Naive thymus-derived CD4-positive, alpha-beta T cell (primary cell): ENCODE measurements around the gene FLRT2. TPM values are rescaled to one million over a fixed set of nuclear protein-coding genes. Genes with fewer than 3 reads are reported as not detected.
A peak's percentile ranks its signal among the peaks of the same experiment; 100 is the strongest.

Source experiments
- ATAC-seq: fragments of 150-1000 bp; cut with Tn5 transposase; 2 replicates; pipeline ENCODE4 v1.10.0; 2021; ENCODE audit warnings: mild to moderate bottlenecking, moderate library complexity
- CTCF ChIA-PET: fragments of 350-600 bp; sonication (Branson Sonifier 250); formaldehyde crosslinking; loops from one replicate; lab custom pipeline; 2021; ENCODE audit warnings: antibody characterized with exemption; lab: Charles Lee
- POLR2A ChIA-PET: fragments of 350-600 bp; sonication (Branson Sonifier 250); formaldehyde crosslinking; loops from one replicate; lab custom pipeline; 2021; ENCODE audit warnings: antibody characterized with exemption, inconsistent platforms; lab: Charles Lee
- DNase-seq, 9 donors: peaks; one replicate each; pipeline versions ENCODE4 v3.0.0 to v3.0.0-alpha.2; 2020 to 2022; ENCODE audit warnings: mixed read lengths in 1 of 9
- H3K27ac ChIP-seq: one replicate; pipeline ENCODE4 v1.7.0; 2013; ENCODE audit warnings: mild to moderate bottlenecking, low read depth, low read length, moderate library complexity
- H3K27me3 ChIP-seq, 2 donors: one replicate each; pipeline ENCODE4 v1.7.0; 2013; ENCODE audit warnings: low read length in 2 of 2, mild to moderate bottlenecking in 2 of 2, moderate library complexity in 2 of 2; ENCODE audit not compliant: control insufficient read depth in 2 of 2, insufficient read depth in 2 of 2
- H3K36me3 ChIP-seq, 3 experiments: 1 replicate in 2 of 3; 2 replicates in 1 of 3; pipeline ENCODE4 v1.7.0; 2013; ENCODE audit warnings: low read length in 3 of 3, mild to moderate bottlenecking in 3 of 3, moderate library complexity in 1 of 3; ENCODE audit not compliant: insufficient read depth in 3 of 3, control insufficient read depth in 2 of 3
- H3K4me1 ChIP-seq, 2 donors: one replicate each; pipeline ENCODE4 v1.7.0; 2013; ENCODE audit warnings: low read length in 2 of 2, mild to moderate bottlenecking in 2 of 2, moderate library complexity in 1 of 2; ENCODE audit not compliant: control insufficient read depth in 2 of 2, insufficient read depth in 2 of 2
- H3K4me3 ChIP-seq: 2 replicates; pipeline ENCODE4 v1.7.0; 2013; ENCODE audit warnings: mild to moderate bottlenecking, low read length
- H3K9me3 ChIP-seq, 3 experiments: 1 replicate in 2 of 3; 2 replicates in 1 of 3; pipeline ENCODE4 v1.7.0; 2013; ENCODE audit warnings: low read length in 3 of 3; ENCODE audit not compliant: control insufficient read depth in 2 of 3
- H3K27ac Mint-ChIP-seq, 9 donors: one replicate each; pipeline ENCODE4 v1.8.0; 2020 to 2022; ENCODE audit warnings: mixed read lengths in 9 of 9, mild to moderate bottlenecking in 8 of 9, moderate library complexity in 5 of 9, inconsistent platforms in 2 of 9
- H3K27me3 Mint-ChIP-seq, 5 donors: one replicate each; pipeline ENCODE4 v1.8.0; 2021 to 2022; ENCODE audit warnings: mixed read lengths in 5 of 5, mild to moderate bottlenecking in 1 of 5
- H3K36me3 Mint-ChIP-seq, 5 donors: one replicate each; pipeline ENCODE4 v1.8.0; 2020 to 2022; ENCODE audit warnings: mixed read lengths in 5 of 5, mild to moderate bottlenecking in 3 of 5, inconsistent platforms in 1 of 5
- H3K4me1 Mint-ChIP-seq, 7 donors: one replicate each; pipeline ENCODE4 v1.8.0; 2020 to 2022; ENCODE audit warnings: mixed read lengths in 7 of 7, mild to moderate bottlenecking in 3 of 7, inconsistent platforms in 1 of 7
- H3K4me3 Mint-ChIP-seq, 10 donors: one replicate each; pipeline ENCODE4 v1.8.0; 2020 to 2022; ENCODE audit warnings: mild to moderate bottlenecking in 10 of 10, mixed read lengths in 10 of 10, moderate library complexity in 6 of 10, inconsistent platforms in 2 of 10
- H3K9me3 Mint-ChIP-seq, 11 donors: one replicate each; pipeline ENCODE4 v1.8.0; 2020 to 2022; ENCODE audit warnings: mixed read lengths in 11 of 11, mild to moderate bottlenecking in 4 of 11, inconsistent platforms in 1 of 11, moderate library complexity in 1 of 11
- intact Hi-C, 2 donors: fragments of 100-400 bp; cut with micrococcal nuclease; formaldehyde crosslinking; loops; one replicate each; pipeline ENCODE4 v1.15.1; 2023
- polyA plus RNA-seq, 2 donors: library from polyadenylated mRNA; unstranded; fragments of 300-500 nt; fragmentation: Illumina TruSeq; gene quantifications; one replicate each; pipeline ENCODE4 v1.2.3, GENCODE V29; 2021
- total RNA-seq, 6 experiments: library from RNA in 5 of 6; stranded (reverse) in 5 of 6; gene quantifications; 1 replicate in 5 of 6; 2 replicates in 1 of 6; pipeline ENCODE4 v1.2.3 and lab custom pipeline; 2021 to 2026

FLRT2 gene
- total and polyA plus RNA-seq, 7 experiments from 2014 or later = not detected

GRCh38 chr14:85581691-85582090, 51.7 kb downstream of the FLRT2 start:
- Histone ChIP-seq H3K4me1 (no peaks in the 10 kb centered on the region), H3K27me3 (no peaks in the 10 kb centered on the region), H3K9me3 (no peaks in the 10 kb centered on the region), H3K4me3 (no peak overlapping the region), H3K36me3 (no peaks in the 10 kb centered on the region), H3K27ac (no peak overlapping the region)
- intact Hi-C loops = no loop called here
- ATAC-seq (no peak), DNase-seq (no peak)
- no peaks in the 10 kb centered on the region for H3K36me3 Mint-ChIP-seq
- H3K27ac Mint-ChIP-seq = no peak overlapping the region
- CTCF ChIA-PET = no interaction called here
- H3K4me3 Mint-ChIP-seq = no peak overlapping the region
- peaks cover 0 to 4% (median 0%) of the 10 kb centered on the region in 11 donors for H3K9me3 Mint-ChIP-seq
- peaks cover 0 to 2% (median 0%) of the 10 kb centered on the region in 7 donors for H3K4me1 Mint-ChIP-seq
- H3K27me3 Mint-ChIP-seq = peaks cover 0 to 9% (median 3%) of the 10 kb centered on the region in 5 donors
- POLR2A ChIA-PET = no interaction called here

GRCh38 chr14:85583380-85583779, 53.4 kb downstream of the FLRT2 start:
- H3K4me1 Mint-ChIP-seq = peaks cover 0 to 12% (median 8%) of the 10 kb centered on the region in 7 donors
- H3K27me3 ChIP-seq = no peaks in the 10 kb centered on the region
- no peak overlapping the region for H3K27ac Mint-ChIP-seq
- ChIA-PET POLR2A (no interaction called here), CTCF (no interaction called here)
- no peaks in the 10 kb centered on the region for H3K36me3 Mint-ChIP-seq
- H3K4me3 Mint-ChIP-seq = no peak overlapping the region
- H3K9me3 Mint-ChIP-seq = peaks cover 0 to 5% (median 0%) of the 10 kb centered on the region in 11 donors
- intact Hi-C loops = no loop called here
- no peaks in the 10 kb centered on the region for H3K36me3 ChIP-seq
- no peaks in the 10 kb centered on the region for H3K4me1 ChIP-seq
- no peak overlapping the region for H3K27ac ChIP-seq
- H3K9me3 ChIP-seq = no peaks in the 10 kb centered on the region
- ATAC-seq (no peak), DNase-seq (no peak)
- H3K27me3 Mint-ChIP-seq = peaks cover 0 to 9% (median 3%) of the 10 kb centered on the region in 5 donors
- no peak overlapping the region for H3K4me3 ChIP-seq

- Mint-ChIP-seq H3K4me1 (peaks cover 0 to 12% (median 8%) of the 10 kb centered on the region in 7 donors), H3K36me3 (no peaks in the 10 kb centered on the region), H3K9me3 (peaks cover 0 to 12% (median 0%) of the 10 kb centered on the region in 11 donors), H3K4me3 (no peak overlapping the region), H3K27me3 (peaks cover 0 to 9% (median 3%) of the 10 kb centered on the region in 5 donors), H3K27ac (no peak overlapping the region)
- no peak overlapping the region for H3K27ac ChIP-seq
- DNase-seq = no peak
- CTCF ChIA-PET = no interaction called here
- no peaks in the 10 kb centered on the region for H3K36me3 ChIP-seq
- H3K4me1 ChIP-seq = no peaks in the 10 kb centered on the region
- intact Hi-C loops = no loop called here
- POLR2A ChIA-PET = no interaction called here
- no peak overlapping the region for H3K4me3 ChIP-seq
- no peaks in the 10 kb centered on the region for H3K27me3 ChIP-seq
- no peak for ATAC-seq
- H3K9me3 ChIP-seq = no peaks in the 10 kb centered on the region
Observed at GRCh38 chr14:85584481-85584880, 54.5 kb downstream of the FLRT2 start.

GRCh38 chr14:85587151-85587711, 57.3 kb downstream of the FLRT2 start:
- no peaks in the 10 kb centered on the region for H3K27me3 ChIP-seq
- ATAC-seq (peak; percentile 53), DNase-seq (no peak)
- no peaks in the 10 kb centered on the region for H3K9me3 ChIP-seq
- H3K4me3 ChIP-seq = no peak overlapping the region
- H3K4me1 ChIP-seq = no peaks in the 10 kb centered on the region
- Mint-ChIP-seq H3K27ac (no peak overlapping the region), H3K9me3 (peaks cover 0 to 21% (median 2%) of the 10 kb centered on the region in 11 donors), H3K4me3 (peak overlapping the region in 2 of 10 donors; percentile 8), H3K4me1 (peaks cover 0 to 12% (median 8%) of the 10 kb centered on the region in 7 donors), H3K27me3 (peaks cover 0 to 19% (median 3%) of the 10 kb centered on the region in 5 donors), H3K36me3 (no peaks in the 10 kb centered on the region)
- ChIA-PET CTCF (no interaction called here), POLR2A (no interaction called here)
- intact Hi-C loops = no loop called here
- H3K36me3 ChIP-seq = no peaks in the 10 kb centered on the region
- H3K27ac ChIP-seq = no peak overlapping the region

GRCh38 chr14:85590784-85591183, 60.8 kb downstream of the FLRT2 start:
- Histone ChIP-seq H3K27me3 (no peaks in the 10 kb centered on the region), H3K4me3 (no peak overlapping the region), H3K27ac (no peak overlapping the region), H3K9me3 (no peaks in the 10 kb centered on the region), H3K4me1 (no peaks in the 10 kb centered on the region), H3K36me3 (no peaks in the 10 kb centered on the region)
- H3K27ac Mint-ChIP-seq = no peak overlapping the region
- POLR2A ChIA-PET = no interaction called here
- H3K4me1 Mint-ChIP-seq = peaks cover 0 to 12% (median 8%) of the 10 kb centered on the region in 7 donors
- no peak for ATAC-seq
- H3K27me3 Mint-ChIP-seq = peaks cover 0 to 11% (median 0%) of the 10 kb centered on the region in 5 donors
- no peak overlapping the region for H3K4me3 Mint-ChIP-seq
- no peaks in the 10 kb centered on the region for H3K36me3 Mint-ChIP-seq
- DNase-seq = no peak
- intact Hi-C loops = no loop called here
- CTCF ChIA-PET = no interaction called here
- peaks cover 0 to 17% (median 2%) of the 10 kb centered on the region in 11 donors for H3K9me3 Mint-ChIP-seq

- CTCF ChIA-PET = no interaction called here
Observed at GRCh38 chr14:85594217-85594616, 64.3 kb downstream of the FLRT2 start.

GRCh38 chr14:85595981-85596380, 66.0 kb downstream of the FLRT2 start:
- H3K27ac ChIP-seq = no peak overlapping the region
- no peaks in the 10 kb centered on the region for H3K9me3 ChIP-seq
- H3K27me3 Mint-ChIP-seq = peaks cover 0 to under 1% (median 0%) of the 10 kb centered on the region in 5 donors
- no peaks in the 10 kb centered on the region for H3K36me3 Mint-ChIP-seq
- CTCF ChIA-PET = no interaction called here
- no peak for ATAC-seq
- intact Hi-C loops = no loop called here
- no peaks in the 10 kb centered on the region for H3K4me1 ChIP-seq
- DNase-seq = no peak
- H3K27me3 ChIP-seq = no peaks in the 10 kb centered on the region
- no peaks in the 10 kb centered on the region for H3K4me1 Mint-ChIP-seq
- H3K27ac Mint-ChIP-seq = no peak overlapping the region
- H3K4me3 Mint-ChIP-seq = no peak overlapping the region
- H3K36me3 ChIP-seq = no peaks in the 10 kb centered on the region
- H3K4me3 ChIP-seq = no peak overlapping the region
- peaks cover 0 to 12% (median 0%) of the 10 kb centered on the region in 11 donors for H3K9me3 Mint-ChIP-seq
- POLR2A ChIA-PET = no interaction called here

More at GRCh38 chr14:85594217-85594616, 64.3 kb downstream of the FLRT2 start:
- Histone ChIP-seq H3K4me3 (no peak overlapping the region), H3K4me1 (no peaks in the 10 kb centered on the region), H3K36me3 (no peaks in the 10 kb centered on the region), H3K27ac (no peak overlapping the region), H3K27me3 (no peaks in the 10 kb centered on the region), H3K9me3 (no peaks in the 10 kb centered on the region)
- Mint-ChIP-seq H3K4me3 (no peak overlapping the region), H3K27ac (no peak overlapping the region), H3K4me1 (no peaks in the 10 kb centered on the region), H3K9me3 (peaks cover 0 to 11% (median 2%) of the 10 kb centered on the region in 11 donors), H3K27me3 (peaks cover 0 to 11% (median 0%) of the 10 kb centered on the region in 5 donors), H3K36me3 (no peaks in the 10 kb centered on the region)
- DNase-seq (no peak), ATAC-seq (no peak)
- POLR2A ChIA-PET = no interaction called here
- intact Hi-C loops = no loop called here
